HG03432 (cell line): Measurements from ENCODE around the gene MYH9.
A peak's percentile ranks its signal among the peaks of the same experiment; 100 is the strongest.

Source experiments
- ATAC-seq: cut with Tn5 transposase; IDR thresholded peaks from one replicate; pipeline ENCODE4 v1.9.1; 2021; ENCODE audit warnings: mild to moderate bottlenecking, moderate library complexity; ENCODE audit not compliant: unreplicated experiment

MYH9 gene

DNA sequence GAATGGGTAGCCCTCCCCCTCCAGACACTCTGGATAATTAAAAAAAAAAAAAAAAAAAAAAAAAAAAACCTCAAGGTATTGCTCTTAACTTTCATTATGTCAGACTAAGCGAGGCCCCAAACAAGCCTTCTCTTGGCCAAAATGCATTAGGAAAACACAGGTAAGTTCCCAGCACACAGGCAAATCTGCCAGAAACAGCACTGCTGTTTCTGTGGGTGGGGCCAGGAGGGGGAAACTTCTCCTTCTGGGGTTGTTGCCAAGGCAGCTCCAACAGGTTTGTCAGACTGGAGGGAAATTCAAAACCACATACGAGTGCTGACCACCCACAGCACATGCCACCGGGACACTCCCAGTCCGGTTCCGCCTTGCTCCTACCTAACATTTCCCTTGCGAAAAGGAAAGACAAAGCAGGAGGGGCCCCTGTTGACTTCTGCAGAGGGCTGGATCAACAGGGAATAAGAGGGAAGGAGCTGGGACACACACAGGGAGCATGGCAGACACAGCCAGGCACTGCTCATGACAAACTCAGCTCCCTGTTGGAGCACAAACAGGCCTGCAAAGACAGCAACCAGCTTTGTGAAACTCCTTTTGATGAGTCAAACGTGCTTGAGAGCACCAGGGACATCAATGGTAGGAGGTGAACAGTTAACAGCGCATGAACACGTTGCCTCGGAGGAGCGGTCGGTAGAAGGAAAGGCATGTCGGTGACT lies 55.0 kb downstream of the MYH9 start:
- ATAC-seq = no peak

DNA sequence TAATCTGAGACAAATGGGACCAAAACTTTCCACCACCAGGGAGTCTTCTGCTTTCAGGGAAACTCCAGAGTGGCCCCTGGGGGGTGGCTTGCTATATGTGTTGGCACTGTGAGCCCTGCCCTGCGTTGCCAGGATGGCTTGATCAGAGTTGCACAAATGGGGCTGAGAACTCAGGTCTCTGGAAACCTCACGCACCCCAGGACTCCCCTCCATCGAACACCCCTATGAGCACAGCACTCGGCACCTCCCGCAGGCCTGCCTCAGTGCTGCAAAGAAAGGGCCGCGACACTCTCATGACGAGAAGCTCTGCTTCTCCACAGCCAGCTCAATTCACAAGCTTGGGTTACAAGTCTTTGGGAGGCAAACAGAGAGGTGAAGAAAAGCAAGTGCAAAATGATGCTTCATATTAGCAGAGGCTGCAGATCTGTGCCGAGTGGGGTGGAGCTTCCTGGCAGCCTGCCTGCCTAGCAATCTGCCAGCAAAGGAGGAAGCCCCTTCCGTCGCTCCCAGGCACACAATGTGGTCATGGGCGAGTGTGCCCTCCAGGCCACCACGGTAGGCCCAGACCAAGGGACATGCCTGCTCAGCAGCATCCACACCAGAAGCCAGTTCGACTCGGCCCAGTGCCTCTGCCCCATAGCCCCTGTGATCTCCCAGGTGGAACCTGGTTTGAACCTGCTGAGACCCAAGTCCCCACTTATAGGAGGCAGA lies 55.7 kb downstream of the MYH9 start:
- ATAC-seq = no peak

DNA sequence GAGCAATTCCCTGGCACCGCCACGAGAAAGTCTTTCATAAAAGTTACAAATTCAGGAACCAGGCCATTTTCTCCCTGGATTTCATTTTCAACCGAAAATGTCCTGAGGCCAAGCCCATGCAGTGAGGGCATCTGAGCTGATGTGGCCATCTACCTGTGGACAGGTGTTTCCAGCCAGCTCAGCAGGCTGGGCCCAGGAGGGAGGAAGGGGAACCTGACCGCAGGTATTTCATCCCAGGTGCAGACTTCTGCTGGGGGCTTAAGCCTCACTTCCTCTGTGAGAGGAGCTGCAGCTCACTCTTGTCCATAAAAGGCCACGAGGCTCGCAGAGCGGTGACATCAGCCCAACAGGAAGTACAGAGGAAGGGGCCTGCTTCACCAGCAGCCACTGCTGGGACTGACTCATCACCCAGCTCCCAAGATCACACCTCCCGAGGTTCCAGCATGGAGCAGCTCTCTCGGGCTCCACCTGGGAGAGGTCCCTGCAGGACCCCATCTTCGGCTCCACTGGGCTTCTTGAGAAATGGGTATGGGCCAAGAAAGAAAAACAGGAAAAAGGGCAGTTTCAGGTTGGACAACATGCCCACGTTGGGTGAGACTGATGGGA lies 56.4 kb downstream of the MYH9 start:
- ATAC-seq = peak; percentile 58

DNA sequence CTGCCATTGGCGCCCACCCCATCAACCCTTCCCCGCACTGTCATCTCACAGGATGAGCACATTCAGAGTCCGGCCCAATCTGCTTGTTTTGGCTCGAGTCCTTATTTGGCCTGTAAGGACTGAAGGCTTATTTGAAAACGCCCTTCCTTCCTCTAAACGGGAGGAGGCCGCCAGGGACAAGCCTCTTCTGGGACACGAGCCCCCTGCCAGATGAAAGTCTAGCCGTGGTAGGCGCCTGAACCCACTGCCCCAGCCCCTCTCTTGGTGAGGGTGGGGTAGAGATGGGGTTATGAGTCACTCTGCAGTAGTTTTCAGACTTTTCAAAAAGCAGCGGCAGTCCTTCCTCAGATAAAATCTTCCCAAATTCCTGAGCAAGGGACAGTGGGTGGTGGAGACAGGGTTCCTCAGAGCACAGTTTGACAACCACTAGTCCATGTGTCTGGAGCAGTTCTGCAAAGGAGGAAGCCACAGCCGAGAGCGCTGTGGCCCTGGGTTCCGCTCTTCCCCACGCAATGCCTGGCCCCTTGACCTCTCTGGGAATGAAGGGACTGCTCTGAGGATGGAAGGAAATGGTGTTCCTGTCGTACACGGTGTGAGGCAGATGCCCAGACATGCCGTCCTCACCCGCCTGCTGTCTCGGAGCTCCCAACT lies 57.0 kb downstream of the MYH9 start:
- ATAC-seq = no peak

DNA sequence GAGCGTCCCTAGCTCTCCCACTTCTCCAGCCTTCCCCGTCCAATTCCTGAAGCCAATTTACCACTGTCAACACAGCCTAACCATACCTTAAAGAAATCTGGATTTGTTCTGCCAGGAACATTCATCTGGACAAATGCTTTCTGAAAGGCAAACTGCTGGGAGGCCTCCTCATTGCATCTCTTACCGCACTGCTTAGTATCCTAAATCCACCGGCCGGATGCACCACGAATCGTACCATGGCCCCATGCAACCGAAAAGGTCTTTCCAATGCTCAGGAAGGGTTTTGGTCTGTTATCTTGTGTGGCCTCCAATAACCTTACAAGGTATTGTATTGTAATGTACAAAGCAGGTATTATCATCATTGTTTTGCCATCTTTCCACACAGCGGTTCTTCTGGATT lies 57.6 kb downstream of the MYH9 start:
- no peak for ATAC-seq

DNA sequence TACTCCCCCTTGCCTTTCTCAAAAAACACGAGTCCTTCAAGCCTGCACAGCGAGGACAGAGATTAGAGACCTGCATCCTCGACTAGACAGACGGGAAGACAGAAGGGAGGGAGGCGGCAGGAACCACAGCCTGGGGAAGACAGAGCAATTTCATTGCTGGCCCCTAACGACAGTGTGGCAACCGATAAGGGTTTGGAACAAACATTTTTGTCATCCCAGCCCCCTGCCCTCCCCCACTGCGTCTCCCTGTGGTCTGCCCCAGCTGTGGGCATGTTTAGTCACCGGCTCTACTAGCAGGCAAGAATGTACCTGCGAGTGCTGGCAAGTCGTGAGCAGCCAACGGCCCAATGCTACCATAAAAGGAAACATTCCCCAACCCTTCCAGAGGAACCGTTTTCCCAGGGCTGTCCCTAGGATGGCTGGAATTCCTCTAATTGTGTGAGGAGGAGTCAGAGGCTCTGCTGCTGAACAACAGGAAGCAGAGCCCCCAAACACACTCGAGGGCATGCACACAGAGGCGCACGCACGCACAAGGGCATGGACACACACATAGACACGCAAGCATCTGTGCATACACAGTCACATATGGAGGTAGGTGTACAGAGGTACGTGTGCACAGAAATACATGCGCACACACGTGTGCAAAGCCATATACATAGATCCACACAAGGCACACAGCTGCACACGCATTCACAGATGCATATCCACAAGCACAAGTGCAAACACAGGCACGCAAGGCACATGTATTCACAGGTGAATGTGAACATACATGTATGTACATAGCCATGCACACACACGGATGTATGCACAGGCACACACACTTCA lies 58.3 kb downstream of the MYH9 start:
- no peak for ATAC-seq

DNA sequence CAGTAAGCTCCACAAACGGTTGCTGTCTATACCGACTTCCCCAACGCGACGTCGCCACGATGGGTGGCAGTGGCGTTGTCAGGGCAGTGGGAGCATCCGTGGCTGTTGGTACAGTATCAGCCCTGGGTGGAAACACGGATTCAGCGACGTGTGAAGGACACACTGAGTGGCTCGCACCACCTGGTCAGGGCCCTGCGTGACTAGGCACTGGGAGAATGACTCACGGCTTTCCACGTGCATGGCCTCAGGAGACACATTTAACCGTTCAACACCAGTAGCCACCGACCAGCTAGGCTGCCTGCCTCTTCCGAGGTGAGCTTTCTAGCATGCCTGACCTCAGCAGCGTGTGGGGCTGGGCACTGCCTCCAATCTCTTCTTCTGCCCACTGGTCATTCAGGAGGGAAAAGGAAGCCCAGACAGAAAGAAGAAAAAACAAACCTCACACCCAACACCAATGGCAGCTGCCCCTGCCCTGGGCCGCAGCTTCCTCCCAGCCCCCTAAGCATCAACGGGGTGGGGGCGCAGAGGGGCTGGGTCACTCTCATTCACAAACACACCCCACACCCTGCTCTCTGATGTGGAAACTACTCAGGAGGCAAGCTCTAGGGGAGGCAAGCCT lies 59.0 kb downstream of the MYH9 start:
- ATAC-seq = no peak

DNA sequence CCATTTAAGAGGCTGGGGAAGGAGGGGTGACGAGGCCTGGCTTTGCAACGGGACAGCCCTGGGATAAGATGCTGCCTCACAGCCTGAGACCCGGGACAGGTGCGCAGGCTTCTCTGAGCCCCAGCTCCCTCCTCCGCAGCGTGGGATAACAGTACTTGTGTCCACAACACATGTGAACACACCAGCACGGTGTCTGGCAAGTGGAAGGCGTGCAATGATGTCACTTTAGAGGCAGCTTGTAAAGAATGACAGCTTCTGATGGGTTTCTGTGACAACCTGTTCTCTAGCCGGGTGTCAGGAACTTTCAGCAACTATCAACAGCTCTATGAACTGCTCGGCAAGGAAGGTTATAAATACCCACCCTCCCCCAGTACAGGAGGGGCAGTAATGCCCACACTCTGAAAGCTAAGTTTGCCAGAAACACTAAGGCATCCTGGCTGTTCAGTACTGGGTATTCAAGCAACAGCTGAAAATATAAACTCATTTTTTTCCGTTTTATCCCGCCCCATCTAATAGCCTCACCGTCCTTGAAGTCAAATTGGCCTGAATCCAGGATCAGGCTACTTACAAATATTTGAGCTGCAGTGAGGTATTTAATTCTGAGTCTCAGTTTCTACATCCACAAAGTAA lies 59.7 kb downstream of the MYH9 start:
- ATAC-seq = no peak

DNA sequence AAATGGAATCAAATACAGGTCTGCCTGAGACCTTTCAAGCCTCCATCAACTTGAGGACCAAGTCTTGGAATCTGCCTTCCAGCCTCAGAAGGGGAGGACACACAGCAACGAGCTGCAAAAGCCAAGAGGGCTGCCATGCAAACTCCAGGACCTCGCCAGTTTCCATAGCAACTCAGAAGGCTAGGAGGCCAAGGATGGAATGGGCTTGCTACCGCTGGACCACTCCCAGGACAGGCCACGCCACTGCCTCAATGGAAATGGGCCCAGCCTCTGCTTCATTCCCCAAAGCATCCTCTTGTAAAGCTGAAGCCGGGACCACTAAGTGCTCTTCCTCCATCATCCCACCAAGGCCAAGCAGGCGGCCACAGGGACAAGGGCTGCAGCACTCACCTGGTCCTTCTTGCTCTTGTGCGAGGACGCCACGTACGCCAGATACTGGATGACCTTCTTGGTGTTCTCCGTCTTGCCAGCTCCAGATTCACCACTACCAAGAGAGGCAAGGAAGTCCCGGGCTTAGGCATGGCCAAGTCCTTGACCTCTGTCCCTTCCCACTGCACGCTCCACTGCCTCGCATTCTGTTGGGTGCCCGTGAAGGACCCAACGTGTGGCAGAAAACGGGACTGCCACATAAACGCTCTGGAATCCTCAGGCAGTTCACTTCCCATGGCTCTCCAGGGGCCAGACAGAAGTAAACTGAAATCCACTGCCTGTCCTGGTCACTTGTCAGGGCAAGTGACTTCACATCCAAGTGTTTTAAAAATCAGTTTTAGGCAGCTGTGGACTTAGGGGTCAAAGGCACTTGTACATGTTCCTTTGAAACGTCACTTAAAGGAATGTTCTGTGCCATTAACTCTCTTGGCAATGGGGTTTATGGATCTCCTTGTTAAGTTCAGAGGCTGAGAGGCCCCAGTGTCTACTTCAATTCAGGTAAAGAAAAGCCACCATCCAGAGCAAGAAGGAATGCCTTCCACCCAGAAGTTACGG lies 61.3 kb downstream of the MYH9 start:
- no peak for ATAC-seq

DNA sequence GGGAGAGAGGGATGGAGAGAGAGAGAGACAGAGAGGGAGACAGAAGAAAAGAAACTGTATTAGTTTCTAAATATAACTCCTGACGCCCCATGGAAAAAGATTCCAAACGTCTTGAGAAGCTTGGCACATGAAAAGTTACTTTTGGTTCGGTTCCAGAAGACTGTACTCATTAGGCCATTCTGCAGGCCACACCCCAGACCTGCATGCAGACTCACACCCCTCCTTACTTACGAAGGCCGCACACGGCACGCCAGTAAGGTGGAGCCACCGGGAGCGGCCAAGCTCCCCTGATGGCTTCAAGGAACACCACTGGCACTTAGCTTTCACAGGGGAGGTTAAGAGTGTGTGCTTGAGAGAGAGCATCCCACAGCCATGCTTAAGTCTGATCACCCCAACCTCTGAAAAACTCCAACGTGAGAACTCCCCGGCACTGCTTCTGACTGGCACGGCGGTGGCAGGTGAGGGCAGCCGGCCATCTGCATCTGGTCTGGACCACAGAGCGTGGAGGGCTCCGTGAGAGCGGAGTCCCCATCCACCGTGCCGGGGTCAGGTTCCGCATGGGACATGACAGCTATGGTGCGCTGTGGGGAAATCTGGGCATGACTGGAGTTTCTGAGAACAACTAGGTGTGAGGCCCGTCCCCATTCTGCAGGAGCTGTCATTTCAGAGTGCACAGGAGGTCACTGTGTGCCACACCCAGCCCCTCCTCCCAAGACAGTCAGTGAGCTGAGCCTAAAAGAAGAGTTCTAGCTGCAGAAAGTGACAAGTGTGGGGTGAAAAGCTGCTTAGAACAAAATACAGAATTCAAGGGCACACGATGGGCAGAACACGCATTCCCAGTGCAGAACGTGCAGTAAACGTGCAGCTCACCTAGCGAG lies 62.4 kb downstream of the MYH9 start:
- no peak for ATAC-seq

DNA sequence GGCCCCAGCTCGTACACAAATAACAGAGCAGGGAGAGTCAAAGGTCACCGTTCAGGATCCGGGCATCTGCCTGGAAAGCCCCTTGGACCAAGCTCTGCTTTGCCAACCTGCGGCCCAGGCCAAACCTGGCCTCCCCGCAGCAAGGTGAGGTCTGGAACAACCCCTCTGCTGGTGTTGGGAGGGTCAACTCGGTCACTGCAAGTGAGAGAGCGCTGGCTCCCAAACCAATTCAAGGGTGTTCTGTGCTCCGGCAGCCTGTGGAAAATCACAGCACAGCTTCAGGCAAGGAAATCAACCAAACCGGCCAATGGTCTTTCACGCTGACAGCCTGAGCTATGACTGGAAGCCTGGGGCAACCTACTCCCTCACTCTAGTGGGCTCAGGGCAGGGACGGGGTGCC lies 63.4 kb downstream of the MYH9 start:
- ATAC-seq = no peak

DNA sequence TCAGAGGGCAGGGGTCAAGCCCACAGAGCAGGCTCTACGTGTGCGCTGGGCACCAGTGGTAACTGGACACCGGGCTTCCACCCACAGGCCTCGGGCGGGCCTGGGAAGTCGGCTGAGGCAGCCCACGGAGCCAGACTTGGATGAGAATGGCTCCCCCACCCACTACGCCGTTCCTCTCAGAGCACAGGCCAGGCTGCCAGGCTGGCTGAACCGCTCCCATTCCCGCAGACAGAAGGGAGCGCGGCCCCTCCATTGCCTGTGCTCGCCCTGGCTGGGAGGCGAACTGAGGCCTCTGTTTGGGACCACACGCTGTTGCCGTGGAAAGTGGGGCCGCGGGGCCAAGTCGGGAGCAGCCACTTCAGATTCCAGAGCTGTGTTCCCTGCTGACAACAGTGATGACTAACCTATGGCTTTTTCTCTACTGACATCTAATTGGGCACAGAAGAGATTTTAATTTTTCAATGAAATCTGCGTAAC lies 63.9 kb downstream of the MYH9 start:
- no peak for ATAC-seq

DNA sequence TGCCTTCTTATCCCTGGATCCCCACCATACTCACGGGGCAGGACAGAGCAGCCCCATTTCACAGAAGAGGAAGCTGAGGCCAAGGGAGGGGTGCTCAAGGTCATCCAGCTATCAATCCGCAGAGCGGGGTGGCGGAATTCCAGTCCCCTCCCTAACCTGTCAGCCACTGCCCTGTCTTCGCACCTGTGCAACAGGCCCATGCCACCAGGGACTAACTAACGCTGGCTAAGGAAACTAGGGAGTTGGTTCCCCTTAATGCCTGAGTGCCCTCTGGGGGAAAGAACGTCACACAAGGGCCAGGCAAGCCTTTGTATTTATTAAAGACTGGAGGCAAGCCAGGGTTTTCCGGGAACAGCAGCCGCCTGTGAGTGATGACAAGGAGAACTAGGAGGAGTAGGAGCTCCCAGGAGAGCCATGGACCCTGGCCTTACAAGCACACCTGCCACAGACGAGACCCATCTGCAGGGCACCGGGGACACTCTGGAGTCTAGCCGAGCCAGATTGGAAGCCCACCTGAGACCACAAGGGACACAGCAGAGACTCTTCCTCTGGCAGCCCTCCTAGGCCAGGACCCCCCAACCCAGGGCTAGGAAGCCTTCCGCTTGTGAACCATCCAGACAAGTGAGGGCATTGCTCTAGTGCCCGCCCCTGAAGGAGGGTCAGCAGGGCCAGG lies 64.4 kb downstream of the MYH9 start:
- ATAC-seq = no peak

DNA sequence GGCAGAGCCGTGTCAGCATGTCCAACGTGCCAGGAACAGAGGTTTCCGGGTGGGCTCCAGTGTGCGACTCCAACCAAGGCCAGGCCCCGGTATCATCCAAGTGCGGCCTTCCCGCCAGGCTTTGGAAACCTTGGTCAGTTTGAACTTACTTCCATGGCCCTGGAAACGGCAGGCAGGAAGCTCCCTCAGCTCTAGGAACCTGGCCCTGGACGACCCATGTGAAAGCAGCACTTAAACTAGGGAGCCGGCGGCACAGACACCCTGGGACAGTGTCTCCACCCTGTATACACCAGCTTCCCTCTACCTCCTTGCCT lies 65.2 kb downstream of the MYH9 start:
- ATAC-seq = no peak

DNA sequence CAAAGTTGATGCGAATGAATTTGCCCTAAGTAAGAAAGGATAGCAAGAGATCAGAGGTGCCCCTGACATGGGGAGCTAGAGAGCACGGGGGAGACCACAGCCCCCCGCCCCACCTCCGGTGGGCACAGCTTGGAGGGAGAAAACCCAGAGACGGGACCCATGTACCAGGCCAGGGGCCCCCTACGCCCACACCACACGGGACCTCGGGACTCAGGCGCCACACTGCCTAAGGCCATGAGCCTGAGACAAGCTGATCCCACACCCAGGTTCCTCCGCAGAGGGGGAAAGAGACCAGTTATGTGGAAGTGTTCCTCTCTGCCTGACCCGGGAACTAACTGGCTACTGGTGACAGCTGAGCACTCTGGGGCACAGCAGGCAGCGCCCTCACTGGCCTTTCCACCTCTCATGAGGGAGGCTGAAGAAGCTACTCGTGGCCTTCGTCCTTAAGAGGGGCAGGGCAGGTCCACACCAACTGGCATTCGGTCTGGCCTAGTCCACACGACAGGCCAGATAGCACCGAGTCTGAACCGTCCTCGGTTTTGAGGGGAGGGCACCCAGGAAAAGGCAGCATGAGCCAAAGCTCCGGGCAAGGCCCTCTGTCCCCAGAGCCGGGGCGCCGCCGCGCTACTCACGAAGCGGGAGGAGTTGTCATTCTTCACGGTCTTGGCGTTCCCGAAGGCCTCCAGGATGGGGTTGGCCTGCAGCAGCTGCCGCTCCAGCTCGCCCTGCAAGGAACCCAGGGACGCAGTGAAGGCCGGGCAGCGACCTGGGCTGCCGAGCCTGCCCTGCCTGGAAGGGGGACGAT lies 65.8 kb downstream of the MYH9 start:
- no peak for ATAC-seq

DNA sequence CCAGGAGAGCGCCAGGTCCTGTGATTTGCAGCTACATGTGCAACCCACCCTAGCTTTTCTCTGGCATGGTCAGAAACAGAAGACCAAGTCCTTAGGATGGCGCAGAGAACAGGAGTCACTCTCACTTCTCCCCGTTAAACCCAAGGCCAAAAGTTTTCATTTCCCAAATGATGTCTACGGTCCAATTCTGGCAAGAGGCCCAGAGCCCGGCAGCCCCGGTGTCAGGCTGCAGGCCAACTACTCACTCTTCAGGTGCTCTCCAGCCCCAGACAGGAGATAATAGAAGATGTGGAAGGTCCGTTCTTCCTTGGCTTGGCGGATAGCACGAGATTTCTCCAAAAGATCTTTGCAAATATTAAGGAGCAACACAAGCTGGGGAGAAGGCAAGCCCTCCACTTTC lies 67.2 kb downstream of the MYH9 start:
- no peak for ATAC-seq
